GM12865 (cell line): ENCODE results near the gene PACS1.

Experiments
- DNase-seq: peaks from one replicate; pipeline ENCODE4 v3.0.0; 2010; ENCODE audit warnings: low read depth
- H3K4me3 ChIP-seq: 2 replicates; pipeline ENCODE4 v1.5.1; 2011; ENCODE audit warnings: mild to moderate bottlenecking, low read depth, low read length, control low read depth
- TF ChIP-seq, protein P1 (sequence below): IDR thresholded peaks from 2 replicates; pipeline ENCODE4 v1.5.1; 2011; ENCODE audit warnings: low read length, control low read depth, low read depth, inconsistent platforms; ENCODE audit not compliant: insufficient read depth; ENCODE audit errors: missing control alignments

PACS1 gene

DNA sequence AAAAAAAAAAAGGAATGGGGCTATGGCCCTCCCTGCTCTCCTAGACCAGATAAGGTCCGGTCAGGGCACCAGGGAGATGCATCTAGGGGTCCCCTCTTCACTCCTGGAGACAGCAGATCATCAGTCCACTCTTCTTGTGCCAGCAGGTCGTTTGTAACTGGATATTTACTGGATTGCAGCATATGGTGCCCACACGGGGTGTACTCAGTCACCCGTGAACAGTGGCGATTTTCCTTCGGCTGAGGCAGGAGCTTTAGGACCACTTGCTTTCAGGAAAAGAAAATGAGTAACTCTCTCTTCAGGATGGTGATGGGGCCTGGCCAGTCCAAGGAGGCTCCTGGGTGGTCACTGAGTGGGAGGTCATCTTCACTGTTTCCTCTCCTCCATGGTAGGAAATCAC, 160.1 kb downstream of the PACS1 start:
- no peak overlapping the region for H3K4me3 ChIP-seq
- TF ChIP-seq, protein P1, sequence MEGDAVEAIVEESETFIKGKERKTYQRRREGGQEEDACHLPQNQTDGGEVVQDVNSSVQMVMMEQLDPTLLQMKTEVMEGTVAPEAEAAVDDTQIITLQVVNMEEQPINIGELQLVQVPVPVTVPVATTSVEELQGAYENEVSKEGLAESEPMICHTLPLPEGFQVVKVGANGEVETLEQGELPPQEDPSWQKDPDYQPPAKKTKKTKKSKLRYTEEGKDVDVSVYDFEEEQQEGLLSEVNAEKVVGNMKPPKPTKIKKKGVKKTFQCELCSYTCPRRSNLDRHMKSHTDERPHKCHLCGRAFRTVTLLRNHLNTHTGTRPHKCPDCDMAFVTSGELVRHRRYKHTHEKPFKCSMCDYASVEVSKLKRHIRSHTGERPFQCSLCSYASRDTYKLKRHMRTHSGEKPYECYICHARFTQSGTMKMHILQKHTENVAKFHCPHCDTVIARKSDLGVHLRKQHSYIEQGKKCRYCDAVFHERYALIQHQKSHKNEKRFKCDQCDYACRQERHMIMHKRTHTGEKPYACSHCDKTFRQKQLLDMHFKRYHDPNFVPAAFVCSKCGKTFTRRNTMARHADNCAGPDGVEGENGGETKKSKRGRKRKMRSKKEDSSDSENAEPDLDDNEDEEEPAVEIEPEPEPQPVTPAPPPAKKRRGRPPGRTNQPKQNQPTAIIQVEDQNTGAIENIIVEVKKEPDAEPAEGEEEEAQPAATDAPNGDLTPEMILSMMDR: no peak
- no peak for DNase-seq

DNA sequence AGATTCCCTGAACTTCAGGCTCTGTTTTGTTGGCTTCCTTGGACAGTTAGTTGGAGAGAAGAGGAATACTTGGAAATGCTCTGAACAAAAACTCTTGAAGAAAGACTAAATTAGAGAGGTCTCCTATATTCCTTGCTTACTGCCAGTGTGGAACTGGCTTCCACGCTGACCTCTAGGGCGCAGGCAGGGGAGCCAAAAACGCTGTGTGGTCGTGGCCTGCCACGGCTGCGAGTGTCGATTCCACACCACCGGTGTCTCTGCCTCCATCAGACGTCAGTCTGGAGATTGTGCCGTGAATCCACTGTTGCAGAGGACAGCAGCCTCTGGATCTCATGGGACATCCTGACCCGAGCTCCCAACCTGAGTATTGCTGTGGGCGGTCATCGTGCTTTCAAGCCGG, 160.9 kb downstream of the PACS1 start:
- DNase-seq: no peak
- TF ChIP-seq, protein P1: no peak
- H3K4me3 ChIP-seq: no peak overlapping the region

DNA sequence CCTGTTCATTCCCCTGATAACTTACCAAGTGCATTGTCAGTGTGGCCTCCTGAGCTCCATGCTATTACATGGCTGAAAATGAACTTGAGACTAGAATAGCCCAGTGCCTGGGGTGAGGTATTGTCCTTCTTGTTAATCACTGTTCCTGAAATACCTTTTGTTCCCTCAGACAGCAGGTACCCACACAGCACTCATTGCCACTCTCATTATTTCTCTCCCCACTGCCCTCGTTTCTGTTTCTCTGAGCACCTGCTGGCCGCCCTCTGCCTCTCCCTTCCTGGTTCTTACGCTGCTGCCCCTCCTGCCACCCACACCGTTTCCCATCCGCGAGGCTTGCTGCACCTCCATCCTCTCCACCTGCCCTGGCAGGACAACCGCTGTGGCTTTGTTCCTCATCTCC, 161.5 kb downstream of the PACS1 start:
- TF ChIP-seq, protein P1: no peak
- no peak for DNase-seq
- H3K4me3 ChIP-seq: no peak overlapping the region

DNA sequence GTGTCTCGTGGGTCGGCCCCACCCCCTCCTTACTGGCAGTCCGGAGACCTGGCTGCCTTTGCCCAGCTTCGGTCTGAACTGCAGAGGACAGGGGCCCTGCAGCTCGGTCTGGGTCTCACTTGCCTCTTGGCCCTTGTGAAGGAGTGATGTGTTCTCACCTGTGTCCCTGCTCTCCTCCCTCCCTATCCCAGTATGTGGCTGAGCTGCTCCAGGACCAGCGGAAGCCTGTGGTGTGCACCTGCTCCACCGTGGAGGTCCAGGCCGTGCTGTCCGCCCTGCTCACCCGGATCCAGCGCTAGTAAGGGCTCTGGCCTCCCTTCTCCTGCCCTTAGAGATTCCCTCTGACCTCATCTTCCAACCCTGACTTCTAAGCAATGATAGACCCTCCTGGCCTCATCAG, 162.7 kb downstream of the PACS1 start:
- no peak overlapping the region for H3K4me3 ChIP-seq
- TF ChIP-seq, protein P1: no peak
- DNase-seq: no peak

DNA sequence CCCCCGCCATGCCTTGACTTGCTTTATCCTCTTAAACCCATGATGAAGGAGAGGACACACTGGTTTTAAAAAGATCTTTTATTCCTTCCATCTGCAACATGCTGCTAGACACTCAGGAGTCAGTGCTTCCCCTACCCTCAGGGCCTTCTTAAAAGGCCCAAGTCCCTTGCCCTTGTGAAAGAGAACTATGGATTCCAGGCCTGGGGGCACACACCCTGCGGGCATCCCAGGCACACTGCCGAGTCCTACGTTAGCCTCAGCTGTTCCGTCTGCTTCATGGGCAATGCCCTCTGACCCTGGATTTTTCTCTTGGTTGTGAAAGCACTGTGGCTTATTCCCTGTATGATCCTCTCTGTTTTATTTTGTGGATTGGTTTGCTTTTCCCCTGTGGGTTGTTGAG, 163.2 kb downstream of the PACS1 start:
- TF ChIP-seq, protein P1: no peak
- H3K4me3 ChIP-seq: no peak overlapping the region
- no peak for DNase-seq

DNA sequence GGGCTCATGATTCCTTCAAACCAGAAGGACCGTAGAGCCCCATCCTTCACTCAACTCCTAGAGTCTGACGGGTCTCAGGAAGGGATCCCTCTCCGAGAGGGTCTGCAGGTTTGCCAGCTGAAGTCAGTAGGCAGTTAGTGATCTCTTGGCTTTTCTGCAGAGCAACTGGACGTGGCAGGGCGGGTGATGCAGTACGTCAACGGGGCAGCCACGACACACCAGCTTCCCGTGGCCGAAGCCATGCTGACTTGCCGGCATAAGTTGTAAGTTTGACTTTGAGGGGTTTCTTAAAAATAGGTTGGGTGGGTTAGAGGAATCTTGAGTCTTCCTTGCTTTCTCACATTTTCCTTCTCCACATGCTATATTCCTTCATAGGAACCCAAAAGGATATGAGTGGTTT, 165.1 kb downstream of the PACS1 start:
- no peak for DNase-seq
- TF ChIP-seq, protein P1: no peak
- no peak overlapping the region for H3K4me3 ChIP-seq

DNA sequence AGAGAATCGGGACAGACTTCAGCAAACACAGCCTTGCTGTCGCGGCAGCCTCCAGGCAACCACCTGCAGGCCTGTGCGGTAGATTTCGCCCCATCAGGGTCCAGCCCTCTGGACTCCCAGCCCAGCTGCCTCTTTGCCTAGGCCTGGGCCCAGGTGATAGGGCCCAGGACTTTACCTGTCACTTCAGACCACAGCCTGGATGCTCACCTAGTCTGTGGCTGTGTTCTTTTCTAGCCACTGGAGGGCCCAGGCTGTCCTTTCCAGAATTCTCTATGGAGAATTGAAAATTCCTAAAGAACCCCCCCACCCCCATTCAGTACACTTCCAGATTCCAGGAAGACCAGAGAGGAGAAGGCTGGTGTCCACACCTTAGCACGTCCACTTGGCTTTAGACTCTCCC, 167.8 kb downstream of the PACS1 start:
- no peak for DNase-seq
- no peak overlapping the region for H3K4me3 ChIP-seq
- TF ChIP-seq, protein P1: no peak
